Dermis microvascular lymphatic vessel endothelial cell (primary cell): ENCODE measurements around the gene TGFBR3. TPM values are rescaled to one million over a fixed set of nuclear protein-coding genes. Genes with fewer than 3 reads are reported as not detected.

Experiments
- DNase-seq, 2 donors: peaks; one replicate each; pipeline versions ENCODE4 v3.0.0 to v3.0.0-alpha.2; 2010; ENCODE audit warnings: low read depth in 2 of 2
- total RNA-seq: library from RNA; depleted of rRNA; stranded (reverse); fragments of >200 nt; gene quantifications from 2 replicates; pipeline ENCODE4 v1.2.1, GENCODE V29; 2014

Gene TGFBR3
- total RNA-seq, 1 donor from 2014 or later: 8.3 TPM

DNA sequence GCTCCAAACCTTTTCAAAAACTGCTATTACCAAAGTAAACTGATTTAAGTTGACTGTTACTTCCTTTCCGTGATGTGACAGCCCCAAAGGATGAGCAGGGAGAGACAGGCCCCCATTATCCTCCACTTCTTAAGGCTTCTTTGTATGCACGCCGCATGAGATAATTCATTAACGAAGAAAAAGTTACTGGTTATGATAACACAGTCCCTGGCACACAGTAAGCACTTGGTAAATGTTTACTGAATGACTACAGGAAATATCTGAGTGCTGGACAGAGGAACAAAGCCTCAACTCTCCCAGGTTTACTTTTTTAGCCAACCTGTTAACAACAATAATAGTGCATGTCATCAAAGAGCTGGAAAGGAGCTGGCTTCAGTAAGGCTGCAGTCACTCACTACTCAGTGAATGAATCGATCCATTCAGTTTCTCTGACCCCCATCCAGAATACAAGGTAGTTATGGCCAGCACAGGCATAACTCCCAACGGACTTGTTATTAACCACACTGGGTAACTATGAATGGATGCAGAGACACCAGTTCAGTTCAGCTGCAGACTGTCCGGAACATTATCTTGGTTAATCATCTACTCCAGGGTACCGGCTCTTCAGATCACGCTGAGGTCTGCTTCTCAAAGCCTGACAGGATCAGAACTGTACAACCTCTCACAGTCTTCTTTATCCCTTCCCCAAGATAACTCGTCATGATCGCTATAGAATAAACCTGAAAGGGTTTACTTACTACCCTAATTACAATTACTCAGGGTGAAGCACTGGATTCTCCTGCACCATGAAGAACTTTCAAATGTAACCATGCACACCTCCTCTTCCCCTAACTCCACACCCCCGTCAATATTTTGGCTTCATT lies 58.3 kb downstream of the TGFBR3 start:
- DNase-seq: no peak

DNA sequence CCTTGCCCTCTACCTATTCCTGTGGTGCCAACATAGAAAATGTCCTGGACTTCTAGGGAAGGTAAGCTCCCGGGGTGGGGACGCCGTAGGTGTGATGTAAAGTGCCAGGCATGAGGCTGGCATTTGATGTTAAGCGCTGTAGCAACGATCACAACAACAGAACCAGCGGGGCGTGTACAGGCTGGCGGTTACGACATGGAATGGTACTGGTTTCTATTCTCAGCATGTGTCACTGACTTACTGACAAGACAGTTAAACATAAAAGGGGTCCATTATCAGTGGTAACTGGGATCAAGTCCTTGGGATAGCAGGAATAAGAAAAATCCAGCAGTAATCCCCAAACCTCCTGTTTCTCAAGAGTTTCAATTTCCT lies 58.9 kb downstream of the TGFBR3 start:
- DNase-seq: no peak

DNA sequence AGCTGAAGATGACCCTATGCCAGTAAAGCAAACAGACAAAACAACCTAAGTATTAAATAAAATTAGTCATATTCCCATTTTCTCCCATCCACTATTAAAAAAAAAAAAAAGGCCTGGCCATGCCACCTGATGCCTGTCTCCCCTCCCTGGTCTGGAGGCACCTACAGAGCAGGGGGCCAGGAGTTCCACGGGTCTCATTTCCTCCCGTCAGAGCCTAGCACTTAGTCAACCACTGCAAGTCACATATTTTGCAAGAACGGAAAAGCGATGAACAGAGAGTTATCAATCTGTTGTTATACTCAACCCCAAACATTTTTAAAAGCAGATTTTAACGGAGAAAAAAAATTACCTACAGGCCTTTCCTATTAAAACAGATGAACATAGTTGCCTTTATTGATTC lies 59.3 kb downstream of the TGFBR3 start:
- no peak for DNase-seq

DNA sequence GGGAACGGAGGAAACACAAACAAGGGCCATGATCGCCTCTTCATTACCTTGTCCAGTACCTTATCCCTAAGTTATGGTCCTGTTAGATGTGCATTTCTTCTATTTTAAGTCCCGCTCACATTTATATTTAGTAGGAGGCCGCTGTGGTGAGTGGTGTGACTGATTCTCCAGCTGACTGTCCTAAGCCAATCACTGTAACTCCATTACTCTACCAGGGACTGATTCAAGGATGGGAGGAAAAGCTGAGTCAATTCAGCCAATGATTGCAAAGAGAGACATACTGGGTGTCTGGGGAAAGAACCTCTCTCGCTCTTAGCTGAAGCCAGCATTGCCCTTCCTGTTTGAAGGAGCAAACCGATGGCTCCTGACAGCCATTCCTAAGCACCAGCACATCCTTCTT lies 59.7 kb downstream of the TGFBR3 start:
- DNase-seq: no peak

DNA sequence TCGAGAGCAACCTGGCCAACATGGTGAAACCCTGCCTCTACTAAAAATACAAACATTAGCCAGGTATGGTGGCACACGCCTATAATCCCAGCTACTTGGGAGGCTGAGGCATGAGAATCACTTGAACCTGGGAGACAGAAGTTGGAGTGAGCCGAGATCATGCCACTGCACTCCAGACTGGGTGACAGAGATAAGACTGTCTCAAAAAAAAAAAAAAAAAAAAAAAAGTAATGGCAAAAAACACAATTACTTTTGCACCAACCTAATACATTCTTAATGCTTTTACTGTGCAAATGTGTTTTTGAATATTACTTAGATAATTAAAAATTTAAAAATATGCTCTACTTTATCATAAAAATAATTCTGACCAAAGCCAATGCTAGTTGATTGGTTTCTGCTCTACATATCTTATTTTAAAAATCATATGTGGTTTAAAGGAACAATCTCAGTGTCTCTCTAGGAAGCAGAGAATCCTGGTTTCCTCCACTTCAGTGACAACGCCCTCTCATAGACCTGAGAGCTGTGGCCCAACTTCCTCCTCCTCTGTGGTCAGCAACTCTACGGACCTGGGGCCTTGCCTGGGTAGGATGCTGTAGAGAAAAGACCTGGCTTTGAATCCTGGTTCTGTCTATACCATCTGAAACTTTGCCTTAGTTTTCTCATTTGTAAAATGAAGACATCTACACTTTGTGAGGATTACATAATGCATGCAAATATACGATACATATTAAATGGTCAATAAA lies 64.7 kb downstream of the TGFBR3 start:
- DNase-seq: no peak

DNA sequence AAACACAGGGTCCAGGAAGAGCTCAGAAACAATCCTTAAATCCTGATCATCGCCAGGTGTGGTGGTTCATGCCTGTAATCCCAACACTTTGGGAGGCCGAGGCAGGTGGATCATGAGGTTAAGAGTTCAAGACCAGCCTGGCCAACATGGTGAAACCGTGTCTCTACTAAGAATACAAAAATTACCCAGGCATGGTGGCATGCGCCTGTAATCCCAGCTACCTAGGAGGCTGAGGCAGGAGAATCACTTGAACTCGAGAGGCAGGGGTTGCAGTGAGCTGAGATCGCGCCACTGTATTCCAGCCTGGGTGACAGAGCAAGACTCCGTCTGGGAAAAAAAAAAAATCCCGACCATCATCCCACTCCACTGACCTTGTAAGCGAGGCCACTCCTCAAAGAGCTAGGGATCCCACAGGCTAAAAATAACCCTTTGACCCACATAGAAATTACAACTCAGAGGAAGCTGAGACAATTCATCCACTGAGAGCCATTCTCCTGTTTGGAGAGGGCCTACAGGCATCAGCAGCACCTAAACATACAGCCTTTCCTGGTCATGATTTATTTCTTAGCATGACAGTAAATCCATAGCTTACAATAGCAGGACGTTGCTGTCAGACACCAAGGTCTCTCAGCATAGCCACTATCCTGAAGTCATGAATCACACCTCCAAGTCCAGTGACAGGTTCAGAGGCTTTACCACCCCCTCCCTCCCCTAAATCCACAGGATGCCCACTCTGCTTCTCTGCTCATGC lies 66.7 kb downstream of the TGFBR3 start:
- peak in 1 of 2 donors; percentile 64 for DNase-seq

DNA sequence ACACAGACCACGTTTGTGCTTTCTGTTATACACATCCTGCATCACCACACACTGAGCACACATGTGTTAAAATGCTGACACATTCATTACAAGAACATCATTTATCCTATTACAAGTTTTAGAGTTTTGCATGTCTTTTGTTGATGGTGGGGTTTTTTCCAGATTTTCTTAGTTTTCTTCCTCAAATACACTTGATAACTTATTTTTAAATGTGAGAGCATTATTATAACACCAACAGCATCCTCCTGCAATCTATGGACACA lies 67.3 kb downstream of the TGFBR3 start:
- no peak for DNase-seq

DNA sequence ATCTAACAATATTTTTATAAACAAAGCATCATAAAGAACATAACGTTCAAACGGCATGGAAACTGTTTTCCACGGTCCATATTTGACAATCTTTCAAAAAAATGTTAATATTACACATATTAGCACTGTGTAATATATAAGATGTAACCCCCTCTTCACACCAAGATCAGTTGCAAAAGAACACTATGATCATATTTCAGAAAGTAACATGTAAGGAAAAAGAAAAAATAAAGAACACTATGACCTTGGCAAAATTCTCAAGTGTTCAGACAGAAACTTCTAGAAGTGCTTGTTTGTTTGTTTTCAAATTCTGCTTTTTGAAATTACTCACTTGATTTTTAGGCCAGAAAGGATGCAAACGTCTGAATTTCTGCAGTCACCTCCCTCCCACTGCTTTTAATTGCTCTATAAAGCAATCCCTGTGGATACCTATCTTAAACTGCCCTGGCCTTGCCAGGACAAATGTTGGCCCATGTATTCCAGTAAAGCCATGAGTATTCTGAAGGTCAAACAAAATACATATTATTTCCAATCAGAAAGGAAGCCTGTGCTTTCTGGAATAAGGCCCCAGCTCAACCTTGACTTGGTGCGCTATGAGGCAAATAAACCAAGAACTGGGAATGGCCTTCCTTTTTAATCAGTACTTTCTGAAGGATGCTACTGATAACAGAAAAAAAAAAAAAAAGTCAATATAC lies 68.6 kb downstream of the TGFBR3 start:
- no peak for DNase-seq

DNA sequence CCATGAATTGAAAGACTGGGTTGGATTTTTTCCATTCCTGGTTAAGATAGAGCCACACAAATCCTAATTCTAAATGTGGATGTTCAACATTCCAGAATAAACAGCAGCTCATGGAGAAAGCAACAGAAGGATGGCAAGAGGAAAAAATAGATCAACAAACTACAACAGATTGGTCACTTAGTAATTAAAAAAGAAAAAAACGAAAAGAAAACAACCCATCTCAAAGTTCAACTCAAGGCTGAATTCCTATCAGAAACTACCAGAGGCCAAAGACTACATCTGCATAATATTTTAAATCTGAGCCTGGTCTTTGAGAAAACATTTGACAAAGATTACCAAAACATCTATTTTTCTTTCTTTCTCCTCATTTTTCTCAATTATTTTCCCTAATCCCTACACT lies 69.9 kb downstream of the TGFBR3 start:
- DNase-seq: no peak

DNA sequence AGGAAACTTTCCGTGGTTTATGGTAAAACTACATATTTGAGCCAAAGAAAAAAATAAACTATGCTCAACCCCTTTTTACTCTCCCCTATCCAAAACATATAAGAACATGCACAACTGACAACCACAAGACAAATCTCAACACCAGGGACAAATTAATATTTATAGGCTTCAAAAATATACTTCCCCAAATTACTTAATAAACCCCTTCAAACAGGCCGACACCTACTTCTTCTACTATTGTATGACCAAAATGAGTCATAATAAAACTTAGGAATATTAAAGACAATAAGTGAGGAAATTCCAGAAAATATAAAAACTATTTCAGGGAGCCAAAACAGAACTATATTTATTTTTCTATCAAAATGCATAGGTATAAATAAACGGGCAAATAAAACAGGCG lies 71.5 kb downstream of the TGFBR3 start:
- peak in 1 of 2 donors; percentile 50 for DNase-seq

DNA sequence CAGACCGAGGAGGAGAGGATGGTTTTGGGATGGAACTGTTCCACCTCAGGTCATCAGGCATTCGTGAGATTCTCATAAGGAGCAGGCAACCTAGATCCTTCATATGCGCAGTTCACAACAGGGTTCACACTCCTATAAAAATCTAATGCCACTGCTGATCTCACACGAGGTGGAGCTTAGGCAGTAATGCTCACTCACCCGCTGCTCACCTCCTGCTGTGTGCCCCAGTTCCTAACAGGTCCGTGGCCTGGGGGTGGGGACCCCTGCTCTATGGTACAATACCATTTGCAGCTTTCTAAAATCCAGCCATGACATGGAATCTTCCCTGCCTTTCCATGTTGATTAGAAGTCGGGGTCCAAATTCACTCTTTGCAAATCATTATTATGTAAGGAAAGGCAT lies 72.1 kb downstream of the TGFBR3 start:
- DNase-seq: no peak

DNA sequence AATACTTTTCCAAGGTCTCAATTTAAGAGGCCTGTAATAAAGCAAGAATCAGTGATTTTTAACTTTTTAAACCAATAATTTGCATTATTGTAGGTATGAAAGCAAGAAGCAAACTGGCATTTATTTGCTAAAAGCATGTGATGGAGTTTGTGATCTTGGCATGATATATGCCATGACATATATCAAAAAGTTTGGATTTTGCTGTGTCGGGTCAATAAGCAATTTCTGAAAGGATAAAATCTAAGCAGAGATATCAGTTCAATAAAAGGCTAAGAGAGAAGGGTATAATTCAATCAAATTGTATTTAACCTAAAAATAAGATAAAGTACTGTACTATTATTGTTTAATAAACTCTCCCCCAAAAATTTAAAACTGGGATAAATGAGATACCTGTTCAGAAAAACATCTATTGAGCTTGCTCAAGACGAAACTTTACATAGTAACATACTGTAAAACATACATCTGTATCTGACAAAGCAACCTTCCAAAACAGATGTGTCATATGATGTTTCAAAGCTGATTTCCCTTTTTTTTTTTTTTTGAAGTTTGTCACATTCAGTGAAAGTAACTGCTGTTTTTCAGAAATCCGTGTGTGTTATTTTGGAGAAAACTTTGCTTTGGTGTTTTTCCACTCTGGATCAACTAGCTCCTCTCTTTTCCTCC lies 74.5 kb downstream of the TGFBR3 start:
- no peak for DNase-seq

DNA sequence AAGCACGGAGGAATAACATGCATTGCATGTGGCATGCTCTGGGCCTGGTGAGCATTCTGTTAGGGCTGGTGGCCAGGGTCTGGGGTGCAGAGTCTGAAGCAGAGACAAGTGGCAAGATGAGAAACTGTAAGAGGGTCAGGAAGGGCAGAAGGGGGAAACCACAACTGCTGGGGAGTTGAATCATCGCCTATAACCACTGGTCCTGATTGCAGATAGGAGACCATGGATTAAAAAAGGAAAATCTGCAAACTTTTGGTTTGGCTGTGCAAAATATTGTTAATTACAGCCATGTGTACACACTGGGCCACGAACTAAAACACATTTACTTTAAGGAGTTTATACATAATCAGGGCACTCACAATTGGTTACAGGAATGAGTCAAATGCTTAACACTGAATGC lies 76.6 kb downstream of the TGFBR3 start:
- DNase-seq: peak in 1 of 2 donors; percentile 20

DNA sequence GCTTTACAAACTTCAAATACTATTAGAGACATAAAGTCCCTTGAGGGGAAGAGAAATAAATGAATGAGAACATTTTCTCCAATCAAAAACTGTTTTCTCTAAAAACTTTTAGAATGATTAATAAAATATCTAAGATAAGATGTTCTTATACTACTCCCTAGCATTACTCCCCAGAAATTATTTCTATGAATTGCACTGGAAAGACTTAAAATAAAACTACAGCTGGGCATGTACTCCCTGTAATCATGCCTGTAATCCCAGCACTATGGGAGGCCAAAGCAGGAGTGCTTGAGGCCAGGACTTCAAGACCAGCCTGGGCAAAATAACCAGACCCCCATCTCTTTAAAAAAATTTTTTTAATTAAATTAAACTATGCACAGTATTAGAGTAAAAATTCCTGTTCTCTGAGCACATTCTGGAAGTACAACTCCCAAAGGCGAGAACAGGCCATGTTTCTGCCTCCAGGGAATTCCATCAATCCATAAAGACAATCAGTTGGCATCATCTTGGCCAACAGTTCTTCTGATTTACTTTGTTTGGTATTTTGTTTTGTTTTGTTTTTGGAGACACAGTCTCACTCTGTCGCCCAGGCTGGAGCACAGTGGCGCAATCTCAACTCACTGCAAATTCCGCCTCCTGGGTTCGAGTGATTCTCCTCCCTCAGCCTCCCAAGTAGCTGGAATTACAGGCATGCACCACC lies 77.9 kb downstream of the TGFBR3 start:
- no peak for DNase-seq

DNA sequence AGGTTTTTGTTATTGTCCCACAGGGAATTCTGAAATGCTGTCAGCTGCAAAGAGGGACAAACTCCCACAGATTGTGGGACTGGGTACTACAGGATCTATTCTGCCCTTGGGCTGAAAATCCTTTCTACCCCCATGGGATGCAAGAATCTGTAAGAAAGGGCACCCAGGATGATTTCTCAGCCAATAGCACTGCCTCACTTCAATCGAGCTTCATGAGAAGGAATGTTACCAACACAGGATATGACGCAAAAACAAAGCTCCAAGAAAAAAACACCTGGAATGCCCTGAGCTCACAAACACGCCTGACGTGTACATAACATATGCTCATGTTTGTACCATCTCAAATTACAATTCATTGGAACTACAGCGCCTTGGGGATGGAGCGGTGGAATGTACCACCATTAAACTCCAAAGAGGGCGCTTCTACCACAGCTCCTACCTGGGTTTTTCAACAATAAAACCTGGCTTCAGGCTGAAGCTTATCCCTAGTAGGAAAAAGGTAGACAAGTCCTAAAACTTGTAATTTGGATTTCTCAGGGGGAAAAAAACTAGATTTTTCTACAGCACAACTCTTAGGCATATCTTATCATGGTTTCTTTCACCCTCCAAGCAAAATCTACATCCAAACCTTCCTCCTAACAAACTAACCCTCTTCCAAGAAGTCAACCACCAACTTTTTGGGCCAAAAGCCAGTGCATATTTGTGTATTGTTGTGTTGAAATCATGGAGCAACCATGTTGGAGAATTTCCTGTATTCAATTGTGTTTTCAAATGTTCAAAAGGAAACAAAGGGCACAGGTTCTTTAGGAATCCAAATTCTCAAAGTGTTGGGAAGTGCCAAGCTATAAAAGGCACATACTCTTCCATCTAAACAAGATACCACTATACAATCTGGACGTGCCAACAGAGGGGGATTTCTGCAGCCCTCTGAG lies 78.9 kb downstream of the TGFBR3 start:
- DNase-seq: peak; percentile 43 to 55

DNA sequence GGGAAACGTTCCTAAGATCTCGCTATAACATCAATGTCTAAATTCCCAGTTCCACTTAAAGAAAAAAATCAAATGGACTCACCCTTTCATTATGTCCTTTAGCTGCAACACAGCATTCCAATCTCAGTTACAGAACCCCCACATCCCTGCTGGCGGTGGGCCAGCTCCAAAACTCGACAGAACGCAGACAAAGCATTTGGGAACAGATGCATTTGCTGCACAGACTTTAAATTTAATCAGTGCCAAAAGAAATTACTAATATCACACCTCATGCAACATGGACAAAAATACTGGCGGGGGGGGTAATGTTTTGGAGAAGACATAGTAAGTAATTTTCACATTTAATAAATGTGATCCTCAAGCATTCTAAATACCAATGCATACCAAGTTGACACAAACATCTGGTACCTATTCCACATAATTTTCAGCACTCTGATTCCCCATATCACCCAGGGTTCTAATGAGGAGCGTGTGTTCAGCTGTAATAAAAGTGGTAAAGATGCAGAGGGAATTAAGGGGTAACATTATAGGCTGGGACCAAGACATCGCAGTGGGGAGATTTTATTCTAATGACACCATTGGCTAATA lies 79.7 kb downstream of the TGFBR3 start:
- no peak for DNase-seq

DNA sequence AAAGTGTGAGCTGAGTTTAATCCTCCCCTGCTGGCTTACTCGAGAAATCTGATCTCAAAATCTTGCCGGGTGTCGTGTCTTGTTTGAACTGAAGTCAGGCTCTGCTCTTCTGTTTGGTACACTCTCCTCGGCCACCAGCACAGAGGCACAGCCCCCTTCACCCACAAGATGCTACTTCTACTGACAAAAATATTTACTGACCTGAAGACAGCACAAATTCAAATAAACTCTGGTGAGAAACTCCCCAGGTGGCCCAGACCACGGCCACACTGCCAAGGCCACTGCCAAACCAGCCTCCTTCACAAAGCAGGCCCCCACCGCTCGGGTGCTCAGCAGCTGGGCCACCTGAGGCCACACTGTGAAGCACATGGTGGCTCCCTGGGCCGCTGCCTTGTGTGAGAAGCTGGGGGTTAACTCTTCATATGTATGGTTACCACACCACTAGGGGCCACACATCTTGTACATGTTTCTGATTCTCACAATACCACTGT lies 80.6 kb downstream of the TGFBR3 start:
- no peak for DNase-seq

DNA sequence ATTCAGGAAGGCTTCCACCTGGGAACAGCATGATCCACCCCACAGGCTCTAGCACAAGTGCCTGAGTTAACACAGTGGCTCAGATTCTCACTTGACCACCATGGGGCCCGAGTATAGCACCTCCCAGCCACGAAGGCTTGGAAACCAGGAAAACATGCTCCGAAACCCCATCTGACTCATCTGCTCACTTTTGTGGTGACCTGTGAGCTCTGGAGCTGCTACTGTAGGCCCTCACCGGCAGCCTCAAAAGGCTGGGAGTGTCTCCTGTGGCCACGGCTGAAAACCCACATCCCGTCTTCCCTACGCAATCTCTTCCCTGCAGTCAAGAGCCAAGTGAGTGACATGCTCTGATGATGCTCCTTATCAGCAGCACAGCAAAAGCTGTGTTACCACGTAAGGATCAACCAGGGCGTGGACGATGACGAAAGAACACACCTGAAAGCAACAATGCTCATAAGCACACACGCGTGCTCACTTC lies 81.4 kb downstream of the TGFBR3 start:
- DNase-seq: no peak
